K562 (cell line): ENCODE results near the gene TMED4. TPM values are rescaled to one million over a fixed set of nuclear protein-coding genes. Genes with fewer than 3 reads are reported as not detected.

Source experiments
- BCOR ChIP-seq: fragments of 450-650 bp; IDR thresholded peaks from 2 replicates; pipeline ENCODE4 v1.6.1; 2016
- DLX4 ChIP-seq: fragments of 250-450 bp; sonication (Bioruptor Pico); IDR thresholded peaks from 2 replicates; pipeline ENCODE4 v1.6.1; 2021; ENCODE audit warnings: mild to moderate bottlenecking
- DPF2 ChIP-seq: fragments of 450-650 bp; IDR thresholded peaks from 2 replicates; pipeline ENCODE4 v1.6.1; 2016
- GABPB1 ChIP-seq: sonication (generic); formaldehyde crosslinking; IDR thresholded peaks from 2 replicates; pipeline ENCODE4 v1.8.0; 2022; ENCODE audit warnings: mild to moderate bottlenecking, missing genetic modification reagents
- HES1 ChIP-seq: fragments of 450-650 bp; IDR thresholded peaks from 2 replicates; pipeline ENCODE4 v1.6.1; 2016; ENCODE audit warnings: low read depth, mild to moderate bottlenecking, moderate library complexity
- HNRNPL ChIP-seq: fragments of 200-400 bp; formaldehyde crosslinking; IDR thresholded peaks from 2 replicates; pipeline ENCODE4 v1.6.1; 2017; ENCODE audit warnings: low read depth, mild to moderate bottlenecking, low read length
- ID3 ChIP-seq, 2 experiments: fragments of 250-450 bp in 1 of 2; fragments of 450-650 bp in 1 of 2; sonication (Bioruptor Pico) in 1 of 2; IDR thresholded peaks; 2 replicates each; pipeline versions ENCODE4 v1.6.1 to v1.8.0; 2016 to 2021; ENCODE audit warnings: mild to moderate bottlenecking in 2 of 2, moderate library complexity in 2 of 2, missing compliant biosample characterization in 1 of 2, missing genetic modification characterization in 1 of 2
- L3MBTL2 ChIP-seq: fragments of 450-650 bp; IDR thresholded peaks from 2 replicates; pipeline ENCODE4 v1.6.1; 2016; ENCODE audit warnings: mild to moderate bottlenecking, moderate library complexity
- MYC ChIP-seq, 2 experiments: fragments of 250-450 bp in 1 of 2; sonication (Bioruptor Pico) in 1 of 2; IDR thresholded peaks; 2 replicates each; pipeline versions ENCODE4 v1.5.1 to v1.6.1; 2012 to 2021; ENCODE audit warnings: low read depth in 2 of 2, borderline replicate concordance in 1 of 2, improper control_type of control experiment in 1 of 2, low read length in 1 of 2, mild to moderate bottlenecking in 1 of 2, moderate library complexity in 1 of 2
- NR2C2 ChIP-seq, 2 experiments: fragments of 200-800 bp in 1 of 2; sonication (Bioruptor generic) in 1 of 2; sonication (generic) in 1 of 2; formaldehyde crosslinking in 1 of 2; IDR thresholded peaks; 2 replicates each; pipeline versions ENCODE4 v1.6.1 to v1.8.0; 2016 to 2022; ENCODE audit warnings: mild to moderate bottlenecking in 1 of 2, missing compliant biosample characterization in 1 of 2, missing genetic modification characterization in 1 of 2, missing genetic modification reagents in 1 of 2
- NR4A1 ChIP-seq, 2 experiments: fragments of 250-450 bp in 1 of 2; fragments of 450-650 bp in 1 of 2; sonication (Bioruptor Pico) in 1 of 2; IDR thresholded peaks; 2 replicates each; pipeline versions ENCODE4 v1.4.0 to v1.6.1; 2016 to 2020; ENCODE audit warnings: mild to moderate bottlenecking in 2 of 2, missing compliant biosample characterization in 1 of 2, missing genetic modification characterization in 1 of 2, moderate library complexity in 1 of 2
- PML ChIP-seq: IDR thresholded peaks from 2 replicates; pipeline ENCODE4 v1.6.1; 2012; ENCODE audit warnings: low read length, inconsistent platforms
- RERE ChIP-seq: sonication (generic); formaldehyde crosslinking; IDR thresholded peaks from 2 replicates; pipeline ENCODE4 v1.8.0; 2023; ENCODE audit warnings: missing genetic modification reagents, mild to moderate bottlenecking, borderline replicate concordance
- TEAD1 ChIP-seq, 2 experiments: fragments of 450-650 bp in 1 of 2; sonication (generic) in 1 of 2; formaldehyde crosslinking; IDR thresholded peaks; 2 replicates each; pipeline versions ENCODE4 v1.4.0 to v1.8.0; 2020 to 2022; ENCODE audit warnings: mild to moderate bottlenecking in 2 of 2, missing genetic modification reagents in 1 of 2
- ZNF395 ChIP-seq: fragments of 200-800 bp; sonication (Bioruptor generic); IDR thresholded peaks from 2 replicates; pipeline ENCODE4 v1.6.1; 2017; ENCODE audit warnings: missing genetic modification characterization, missing compliant biosample characterization
- ZNF589 ChIP-seq: fragments of 200-800 bp; sonication (Bioruptor generic); IDR thresholded peaks from 2 replicates; pipeline ENCODE4 v1.6.1; 2016; ENCODE audit warnings: low read depth, missing genetic modification characterization, missing compliant biosample characterization
- polyA plus RNA-seq, 8 experiments: library from polyadenylated mRNA; depleted of rRNA in 4 of 8; stranded (reverse) in 5 of 8; unstranded in 3 of 8; fragments of >200 nt; fragmentation: Nextera tagmentation in 2 of 8; fragmentation: Illumina TruSeq in 1 of 8; extraction: Ambion mirVana in 2 of 8; extraction: Trizol in 1 of 8; gene quantifications; 2 replicates each; pipeline versions ENCODE4 v1.2.1 to v1.2.3, GENCODE V29; 2011 to 2014; ENCODE audit warnings: inconsistent platforms in 1 of 8, missing spikeins in 1 of 8
- total RNA-seq, 7 experiments: library from RNA; depleted of rRNA in 6 of 7; stranded (reverse); fragments of >200 nt in 6 of 7; fragmentation: Illumina TruSeq in 2 of 7; extraction: Trizol in 2 of 7; gene quantifications; 2 replicates each; pipeline versions ENCODE4 v1.2.1 to v1.2.3, GENCODE V29; 2011 to 2021; ENCODE audit warnings: low replicate concordance in 1 of 7

Gene TMED4
- total and polyA plus RNA-seq, 9 of the 15 experiments (the other 6 are each of a cell fraction or from before 2014, with no cell fraction given): 20.3 to 64.0 (median 42.1) TPM

- TF ChIP-seq DLX4 (CRISPR knock-in tag): no peak
- TF ChIP-seq GABPB1: 0 out of 2 replicates have a peak, but pooled peaks have one; percentile 1
- no peak for TF ChIP-seq DPF2
- TF ChIP-seq ZNF589: peak; percentile 24; the same call in 1 of the 2 replicates
- TF ChIP-seq BCOR: peak; percentile 55; the same call in 1 of the 2 replicates
- no peak for TF ChIP-seq TEAD1 (CRISPR knock-in tag; IDR thresholded peaks at IDR 0.05)
- no peak for TF ChIP-seq NR2C2 (CRISPR knock-in tag; IDR thresholded peaks at IDR 0.05)
- peak; percentile 89 for TF ChIP-seq NR2C2 (tag; IDR thresholded peaks at IDR 0.05)
- TF ChIP-seq ZNF395 (CRISPR knock-in tag): no peak
- no peak for TF ChIP-seq RERE (CRISPR knock-in tag)
- TF ChIP-seq HNRNPL: no peak
- no peak for TF ChIP-seq HES1
- peak; percentile 83 for TF ChIP-seq L3MBTL2
- no peak for TF ChIP-seq MYC (IDR thresholded peaks at IDR 0.05; ENCODE audit: low read depth, low read length)
- peak; percentile 93 for TF ChIP-seq MYC (CRISPR knock-in tag; IDR thresholded peaks at IDR 0.05; ENCODE audit: borderline replicate concordance, low read depth)
- no peak for TF ChIP-seq ID3 (CRISPR knock-in tag; IDR thresholded peaks at IDR 0.05)
- TF ChIP-seq ID3 (tag; IDR thresholded peaks at IDR 0.05): no peak
- 0 out of 2 replicates have a peak, but pooled peaks have one; percentile 53 for TF ChIP-seq NR4A1 (CRISPR knock-in tag; IDR thresholded peaks at IDR 0.05)
- TF ChIP-seq NR4A1 (tag; IDR thresholded peaks at IDR 0.05): no peak; the same call in none of the 2 replicates
- TF ChIP-seq PML: no peak
- TF ChIP-seq, all 486 proteins: peak for 30
Observed at GRCh38 chr7:44607141-44608068, 25.4 kb upstream of the TMED4 start (continued).
